WTC11 (cell line): Measurements from ENCODE around the gene NGLY1. TPM values are rescaled to one million over a fixed set of nuclear protein-coding genes. Genes with fewer than 3 reads are reported as not detected.

ENCODE experiments used
- ATAC-seq: fragments of 200-7000 bp; cut with Tn5 transposase; 2 replicates; pipeline ENCODE4 v1.10.0; 2021; ENCODE audit warnings: mild to moderate bottlenecking, moderate library complexity
- CTCF ChIA-PET: fragments of 300-600 bp; sonication (Branson Sonifier 250); formaldehyde crosslinking; loops from one replicate; lab custom pipeline; 2021; ENCODE audit warnings: antibody characterized with exemption; lab: Charles Lee
- POLR2A ChIA-PET: fragments of 350-600 bp; sonication (Branson Sonifier 250); formaldehyde crosslinking; loops from one replicate; lab custom pipeline; 2021; ENCODE audit warnings: antibody characterized with exemption; lab: Charles Lee
- DNase-seq: peaks from one replicate; pipeline ENCODE4 v3.0.0; 2021; ENCODE audit warnings: low spot score
- H3K27ac Mint-ChIP-seq: 2 replicates; pipeline ENCODE4 v1.8.0; 2021; ENCODE audit warnings: mixed read lengths
- H3K27me3 Mint-ChIP-seq: 2 replicates; pipeline ENCODE4 v1.8.0; 2021; ENCODE audit warnings: low read depth, mild to moderate bottlenecking, moderate library complexity, mixed read lengths
- H3K36me3 Mint-ChIP-seq: 2 replicates; pipeline ENCODE4 v1.8.0; 2021; ENCODE audit warnings: mixed read lengths
- H3K4me1 Mint-ChIP-seq: 2 replicates; pipeline ENCODE4 v1.8.0; 2022; ENCODE audit warnings: mixed read lengths
- H3K4me3 Mint-ChIP-seq: 2 replicates; pipeline ENCODE4 v1.8.0; 2021; ENCODE audit warnings: mild to moderate bottlenecking, moderate library complexity, mixed read lengths
- H3K9me3 Mint-ChIP-seq: 2 replicates; pipeline ENCODE4 v1.8.0; 2021; ENCODE audit warnings: mixed read lengths
- ESRRA ChIP-seq: sonication (generic); formaldehyde crosslinking; IDR thresholded peaks from 2 replicates; pipeline ENCODE4 v1.8.1; 2022; ENCODE audit warnings: mild to moderate bottlenecking, missing genetic modification reagents, borderline replicate concordance
- IRF2 ChIP-seq: sonication (generic); formaldehyde crosslinking; IDR thresholded peaks from 2 replicates; pipeline ENCODE4 v1.8.0; 2022; ENCODE audit warnings: low read depth, missing genetic modification reagents, borderline replicate concordance
- NR3C1 ChIP-seq: sonication (generic); formaldehyde crosslinking; conservative IDR thresholded peaks from 2 replicates; pipeline ENCODE4 v1.8.1; 2023; ENCODE audit warnings: low read depth, mild to moderate bottlenecking, missing genetic modification reagents
- OVOL2 ChIP-seq: fragments of 250-450 bp; sonication (Bioruptor Pico); IDR thresholded peaks from 2 replicates; pipeline ENCODE4 v1.9.0; 2021; ENCODE audit warnings: mild to moderate bottlenecking, borderline replicate concordance
- SOX15 ChIP-seq: fragments of 250-450 bp; sonication (Bioruptor Pico); IDR thresholded peaks from 2 replicates; pipeline ENCODE4 v1.9.0; 2021; ENCODE audit warnings: mild to moderate bottlenecking
- TEAD1 ChIP-seq: sonication (generic); formaldehyde crosslinking; IDR thresholded peaks from 2 replicates; pipeline ENCODE4 v1.8.0; 2022; ENCODE audit warnings: mild to moderate bottlenecking, missing genetic modification reagents
- TP53 ChIP-seq: sonication (generic); formaldehyde crosslinking; IDR thresholded peaks from 2 replicates; pipeline ENCODE4 v1.8.1; 2023; ENCODE audit warnings: mild to moderate bottlenecking, missing genetic modification reagents
- ZBTB21 ChIP-seq: sonication (generic); formaldehyde crosslinking; IDR thresholded peaks from 2 replicates; pipeline ENCODE4 v1.8.1; 2023; ENCODE audit warnings: mild to moderate bottlenecking, missing genetic modification reagents, borderline replicate concordance
- ZNF219 ChIP-seq: sonication (generic); formaldehyde crosslinking; IDR thresholded peaks from 2 replicates; pipeline ENCODE4 v1.8.0; 2023; ENCODE audit warnings: missing genetic modification reagents, mild to moderate bottlenecking, borderline replicate concordance
- ZNF423 ChIP-seq: fragments of 250-450 bp; sonication (Bioruptor Pico); IDR thresholded peaks from 2 replicates; pipeline ENCODE4 v2.1.2; 2022; ENCODE audit warnings: mild to moderate bottlenecking, moderate library complexity
- total RNA-seq: library from RNA; stranded (reverse); gene quantifications from 3 replicates; pipeline ENCODE4 v1.2.3, GENCODE V29; 2021
- TF ChIP-seq, protein P1 (sequence below): sonication (generic); formaldehyde crosslinking; IDR thresholded peaks from 2 replicates; pipeline ENCODE4 v1.8.0; 2022; ENCODE audit warnings: mild to moderate bottlenecking, missing genetic modification reagents
- TF ChIP-seq, protein P2 (sequence below): sonication (generic); formaldehyde crosslinking; IDR thresholded peaks from 2 replicates; pipeline ENCODE4 v1.8.1; 2022; ENCODE audit warnings: low read depth, mild to moderate bottlenecking, moderate library complexity, missing genetic modification reagents, borderline replicate concordance
- TF ChIP-seq, protein P3 (sequence below): sonication (generic); formaldehyde crosslinking; IDR thresholded peaks from 2 replicates; pipeline ENCODE4 v1.8.0; 2022; ENCODE audit warnings: mild to moderate bottlenecking, missing genetic modification reagents
- TF ChIP-seq, protein P4 (sequence below): sonication (generic); formaldehyde crosslinking; IDR thresholded peaks from 2 replicates; pipeline ENCODE4 v1.8.0; 2022; ENCODE audit warnings: missing genetic modification reagents
- TF ChIP-seq, protein P5 (sequence below): sonication (generic); formaldehyde crosslinking; IDR thresholded peaks from 2 replicates; pipeline ENCODE4 v1.8.0; 2023; ENCODE audit warnings: missing genetic modification reagents, mild to moderate bottlenecking, borderline replicate concordance
- TF ChIP-seq, protein P6 (sequence below): fragments of 250-450 bp; sonication (Bioruptor Pico); IDR thresholded peaks from 2 replicates; pipeline ENCODE4 v1.9.0; 2021; ENCODE audit warnings: moderate library complexity, mild to moderate bottlenecking, inconsistent platforms, borderline replicate concordance
- TF ChIP-seq, protein P7 (sequence below): sonication (generic); formaldehyde crosslinking; IDR thresholded peaks from 2 replicates; pipeline ENCODE4 v1.8.1; 2022; ENCODE audit warnings: mild to moderate bottlenecking, missing genetic modification reagents, moderate library complexity, borderline replicate concordance

The NGLY1 gene
- total RNA-seq, 1 experiment from 2014 or later = 20.6 TPM

DNA sequence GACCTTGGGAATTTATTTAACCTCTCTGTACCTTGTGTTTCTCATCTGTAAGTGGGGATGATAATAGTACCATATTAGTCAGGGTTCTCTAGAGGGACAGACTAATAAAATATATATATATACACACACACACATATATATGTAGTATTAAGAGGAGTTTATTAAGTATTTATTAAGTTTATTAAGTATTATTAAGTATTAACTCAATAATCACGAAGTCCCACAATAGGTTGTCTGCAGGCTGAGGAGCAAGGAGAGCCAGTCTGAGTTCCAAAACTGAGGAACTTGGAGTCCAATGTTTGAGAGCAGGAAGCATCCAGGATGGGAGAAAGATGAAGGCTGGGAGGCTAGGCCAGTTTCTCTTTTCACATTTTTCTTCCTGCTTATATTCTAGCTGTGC, 21.4 kb upstream of the NGLY1 start:
- CTCF ChIA-PET = no interaction called here
- Mint-ChIP-seq H3K27ac (no peak overlapping the region), H3K27me3 (no peaks in the 10 kb centered on the region), H3K4me3 (no peak overlapping the region), H3K4me1 (no peaks in the 10 kb centered on the region), H3K36me3 (no peaks in the 10 kb centered on the region), H3K9me3 (no peaks in the 10 kb centered on the region)
- POLR2A ChIA-PET = no interaction called here
- no peak for ATAC-seq
- no peak for TF ChIP-seq OVOL2 (CRISPR knock-in tag)
- TF ChIP-seq, protein P1, sequence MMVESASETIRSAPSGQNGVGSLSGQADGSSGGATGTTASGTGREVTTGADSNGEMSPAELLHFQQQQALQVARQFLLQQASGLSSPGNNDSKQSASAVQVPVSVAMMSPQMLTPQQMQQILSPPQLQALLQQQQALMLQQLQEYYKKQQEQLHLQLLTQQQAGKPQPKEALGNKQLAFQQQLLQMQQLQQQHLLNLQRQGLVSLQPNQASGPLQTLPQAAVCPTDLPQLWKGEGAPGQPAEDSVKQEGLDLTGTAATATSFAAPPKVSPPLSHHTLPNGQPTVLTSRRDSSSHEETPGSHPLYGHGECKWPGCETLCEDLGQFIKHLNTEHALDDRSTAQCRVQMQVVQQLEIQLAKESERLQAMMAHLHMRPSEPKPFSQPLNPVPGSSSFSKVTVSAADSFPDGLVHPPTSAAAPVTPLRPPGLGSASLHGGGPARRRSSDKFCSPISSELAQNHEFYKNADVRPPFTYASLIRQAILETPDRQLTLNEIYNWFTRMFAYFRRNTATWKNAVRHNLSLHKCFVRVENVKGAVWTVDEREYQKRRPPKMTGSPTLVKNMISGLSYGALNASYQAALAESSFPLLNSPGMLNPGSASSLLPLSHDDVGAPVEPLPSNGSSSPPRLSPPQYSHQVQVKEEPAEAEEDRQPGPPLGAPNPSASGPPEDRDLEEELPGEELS (CRISPR knock-in tag) = no peak
- TF ChIP-seq ZBTB21 (CRISPR knock-in tag) = no peak
- TF ChIP-seq, all 79 proteins: peak for 0
- no peak for DNase-seq

DNA sequence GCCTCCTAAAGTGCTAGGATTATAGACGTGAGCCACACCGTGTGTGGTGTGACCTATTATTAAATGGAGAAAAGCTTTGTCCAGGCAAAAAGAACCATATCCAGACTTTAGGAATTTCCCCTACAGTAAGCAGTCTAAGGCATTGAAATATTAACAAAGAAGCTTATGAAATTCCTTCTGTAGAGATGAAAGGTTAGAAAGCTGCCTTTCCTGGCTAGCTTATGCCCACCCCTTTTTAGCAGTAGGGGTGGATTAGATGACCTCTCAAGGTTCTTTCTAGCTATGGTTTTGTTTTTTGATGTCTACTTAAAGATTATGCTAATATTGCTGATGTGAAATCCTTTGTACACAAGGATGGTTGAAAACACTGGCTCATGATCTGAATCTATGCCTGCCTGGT, 20.6 kb upstream of the NGLY1 start:
- Mint-ChIP-seq H3K4me1 (no peaks in the 10 kb centered on the region), H3K36me3 (no peaks in the 10 kb centered on the region), H3K9me3 (no peaks in the 10 kb centered on the region), H3K4me3 (no peak overlapping the region), H3K27ac (no peak overlapping the region)
- no peak for DNase-seq
- TF ChIP-seq IRF2 (CRISPR knock-in tag) (no peak), ESRRA (no peak), TP53 (CRISPR knock-in tag) (no peak), NR3C1 (CRISPR knock-in tag) (no peak), ZNF219 (CRISPR knock-in tag) (no peak), TEAD1 (CRISPR knock-in tag) (no peak), SOX15 (CRISPR knock-in tag) (no peak), ZNF423 (no peak)
- TF ChIP-seq, protein P2, sequence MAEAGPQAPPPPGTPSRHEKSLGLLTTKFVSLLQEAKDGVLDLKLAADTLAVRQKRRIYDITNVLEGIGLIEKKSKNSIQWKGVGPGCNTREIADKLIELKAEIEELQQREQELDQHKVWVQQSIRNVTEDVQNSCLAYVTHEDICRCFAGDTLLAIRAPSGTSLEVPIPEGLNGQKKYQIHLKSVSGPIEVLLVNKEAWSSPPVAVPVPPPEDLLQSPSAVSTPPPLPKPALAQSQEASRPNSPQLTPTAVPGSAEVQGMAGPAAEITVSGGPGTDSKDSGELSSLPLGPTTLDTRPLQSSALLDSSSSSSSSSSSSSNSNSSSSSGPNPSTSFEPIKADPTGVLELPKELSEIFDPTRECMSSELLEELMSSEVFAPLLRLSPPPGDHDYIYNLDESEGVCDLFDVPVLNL (CRISPR knock-in tag) = no peak
- TF ChIP-seq, protein P3, sequence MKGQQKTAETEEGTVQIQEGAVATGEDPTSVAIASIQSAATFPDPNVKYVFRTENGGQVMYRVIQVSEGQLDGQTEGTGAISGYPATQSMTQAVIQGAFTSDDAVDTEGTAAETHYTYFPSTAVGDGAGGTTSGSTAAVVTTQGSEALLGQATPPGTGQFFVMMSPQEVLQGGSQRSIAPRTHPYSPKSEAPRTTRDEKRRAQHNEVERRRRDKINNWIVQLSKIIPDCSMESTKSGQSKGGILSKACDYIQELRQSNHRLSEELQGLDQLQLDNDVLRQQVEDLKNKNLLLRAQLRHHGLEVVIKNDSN (CRISPR knock-in tag) = no peak
- TF ChIP-seq, protein P4, sequence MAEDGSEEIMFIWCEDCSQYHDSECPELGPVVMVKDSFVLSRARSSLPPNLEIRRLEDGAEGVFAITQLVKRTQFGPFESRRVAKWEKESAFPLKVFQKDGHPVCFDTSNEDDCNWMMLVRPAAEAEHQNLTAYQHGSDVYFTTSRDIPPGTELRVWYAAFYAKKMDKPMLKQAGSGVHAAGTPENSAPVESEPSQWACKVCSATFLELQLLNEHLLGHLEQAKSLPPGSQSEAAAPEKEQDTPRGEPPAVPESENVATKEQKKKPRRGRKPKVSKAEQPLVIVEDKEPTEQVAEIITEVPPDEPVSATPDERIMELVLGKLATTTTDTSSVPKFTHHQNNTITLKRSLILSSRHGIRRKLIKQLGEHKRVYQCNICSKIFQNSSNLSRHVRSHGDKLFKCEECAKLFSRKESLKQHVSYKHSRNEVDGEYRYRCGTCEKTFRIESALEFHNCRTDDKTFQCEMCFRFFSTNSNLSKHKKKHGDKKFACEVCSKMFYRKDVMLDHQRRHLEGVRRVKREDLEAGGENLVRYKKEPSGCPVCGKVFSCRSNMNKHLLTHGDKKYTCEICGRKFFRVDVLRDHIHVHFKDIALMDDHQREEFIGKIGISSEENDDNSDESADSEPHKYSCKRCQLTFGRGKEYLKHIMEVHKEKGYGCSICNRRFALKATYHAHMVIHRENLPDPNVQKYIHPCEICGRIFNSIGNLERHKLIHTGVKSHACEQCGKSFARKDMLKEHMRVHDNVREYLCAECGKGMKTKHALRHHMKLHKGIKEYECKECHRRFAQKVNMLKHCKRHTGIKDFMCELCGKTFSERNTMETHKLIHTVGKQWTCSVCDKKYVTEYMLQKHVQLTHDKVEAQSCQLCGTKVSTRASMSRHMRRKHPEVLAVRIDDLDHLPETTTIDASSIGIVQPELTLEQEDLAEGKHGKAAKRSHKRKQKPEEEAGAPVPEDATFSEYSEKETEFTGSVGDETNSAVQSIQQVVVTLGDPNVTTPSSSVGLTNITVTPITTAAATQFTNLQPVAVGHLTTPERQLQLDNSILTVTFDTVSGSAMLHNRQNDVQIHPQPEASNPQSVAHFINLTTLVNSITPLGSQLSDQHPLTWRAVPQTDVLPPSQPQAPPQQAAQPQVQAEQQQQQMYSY (CRISPR knock-in tag) = no peak
- TF ChIP-seq, protein P5, sequence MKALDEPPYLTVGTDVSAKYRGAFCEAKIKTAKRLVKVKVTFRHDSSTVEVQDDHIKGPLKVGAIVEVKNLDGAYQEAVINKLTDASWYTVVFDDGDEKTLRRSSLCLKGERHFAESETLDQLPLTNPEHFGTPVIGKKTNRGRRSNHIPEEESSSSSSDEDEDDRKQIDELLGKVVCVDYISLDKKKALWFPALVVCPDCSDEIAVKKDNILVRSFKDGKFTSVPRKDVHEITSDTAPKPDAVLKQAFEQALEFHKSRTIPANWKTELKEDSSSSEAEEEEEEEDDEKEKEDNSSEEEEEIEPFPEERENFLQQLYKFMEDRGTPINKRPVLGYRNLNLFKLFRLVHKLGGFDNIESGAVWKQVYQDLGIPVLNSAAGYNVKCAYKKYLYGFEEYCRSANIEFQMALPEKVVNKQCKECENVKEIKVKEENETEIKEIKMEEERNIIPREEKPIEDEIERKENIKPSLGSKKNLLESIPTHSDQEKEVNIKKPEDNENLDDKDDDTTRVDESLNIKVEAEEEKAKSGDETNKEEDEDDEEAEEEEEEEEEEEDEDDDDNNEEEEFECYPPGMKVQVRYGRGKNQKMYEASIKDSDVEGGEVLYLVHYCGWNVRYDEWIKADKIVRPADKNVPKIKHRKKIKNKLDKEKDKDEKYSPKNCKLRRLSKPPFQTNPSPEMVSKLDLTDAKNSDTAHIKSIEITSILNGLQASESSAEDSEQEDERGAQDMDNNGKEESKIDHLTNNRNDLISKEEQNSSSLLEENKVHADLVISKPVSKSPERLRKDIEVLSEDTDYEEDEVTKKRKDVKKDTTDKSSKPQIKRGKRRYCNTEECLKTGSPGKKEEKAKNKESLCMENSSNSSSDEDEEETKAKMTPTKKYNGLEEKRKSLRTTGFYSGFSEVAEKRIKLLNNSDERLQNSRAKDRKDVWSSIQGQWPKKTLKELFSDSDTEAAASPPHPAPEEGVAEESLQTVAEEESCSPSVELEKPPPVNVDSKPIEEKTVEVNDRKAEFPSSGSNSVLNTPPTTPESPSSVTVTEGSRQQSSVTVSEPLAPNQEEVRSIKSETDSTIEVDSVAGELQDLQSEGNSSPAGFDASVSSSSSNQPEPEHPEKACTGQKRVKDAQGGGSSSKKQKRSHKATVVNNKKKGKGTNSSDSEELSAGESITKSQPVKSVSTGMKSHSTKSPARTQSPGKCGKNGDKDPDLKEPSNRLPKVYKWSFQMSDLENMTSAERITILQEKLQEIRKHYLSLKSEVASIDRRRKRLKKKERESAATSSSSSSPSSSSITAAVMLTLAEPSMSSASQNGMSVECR (CRISPR knock-in tag) = no peak
- TF ChIP-seq, protein P6, sequence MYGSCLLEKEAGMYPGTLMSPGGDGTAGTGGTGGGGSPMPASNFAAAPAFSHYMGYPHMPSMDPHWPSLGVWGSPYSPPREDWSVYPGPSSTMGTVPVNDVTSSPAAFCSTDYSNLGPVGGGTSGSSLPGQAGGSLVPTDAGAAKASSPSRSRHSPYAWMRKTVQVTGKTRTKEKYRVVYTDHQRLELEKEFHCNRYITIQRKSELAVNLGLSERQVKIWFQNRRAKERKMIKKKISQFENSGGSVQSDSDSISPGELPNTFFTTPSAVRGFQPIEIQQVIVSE (CRISPR knock-in tag) = no peak
- TF ChIP-seq, protein P7, sequence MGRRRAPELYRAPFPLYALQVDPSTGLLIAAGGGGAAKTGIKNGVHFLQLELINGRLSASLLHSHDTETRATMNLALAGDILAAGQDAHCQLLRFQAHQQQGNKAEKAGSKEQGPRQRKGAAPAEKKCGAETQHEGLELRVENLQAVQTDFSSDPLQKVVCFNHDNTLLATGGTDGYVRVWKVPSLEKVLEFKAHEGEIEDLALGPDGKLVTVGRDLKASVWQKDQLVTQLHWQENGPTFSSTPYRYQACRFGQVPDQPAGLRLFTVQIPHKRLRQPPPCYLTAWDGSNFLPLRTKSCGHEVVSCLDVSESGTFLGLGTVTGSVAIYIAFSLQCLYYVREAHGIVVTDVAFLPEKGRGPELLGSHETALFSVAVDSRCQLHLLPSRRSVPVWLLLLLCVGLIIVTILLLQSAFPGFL = no peak
- TF ChIP-seq, all 79 proteins: peak for 0
- no peaks in the 10 kb centered on the region for H3K27me3 Mint-ChIP-seq
- ATAC-seq = no peak
- CTCF ChIA-PET = no interaction called here
- POLR2A ChIA-PET = no interaction called here
